C4-2B (cell line): ENCODE data around the gene KRTAP5-6.

Source experiments
- H3K27ac ChIP-seq: fragments of 450-650 bp; 2 replicates; pipeline ENCODE4 v1.5.1; 2017
- ZFX ChIP-seq: fragments of 450-650 bp; IDR thresholded peaks from 2 replicates; pipeline ENCODE4 v1.6.1; 2017
- TF ChIP-seq, protein P1 (sequence below): fragments of 450-650 bp; conservative IDR thresholded peaks from 2 replicates; pipeline ENCODE4 v1.5.1; 2017; ENCODE audit warnings: mild to moderate bottlenecking

KRTAP5-6 gene

DNA sequence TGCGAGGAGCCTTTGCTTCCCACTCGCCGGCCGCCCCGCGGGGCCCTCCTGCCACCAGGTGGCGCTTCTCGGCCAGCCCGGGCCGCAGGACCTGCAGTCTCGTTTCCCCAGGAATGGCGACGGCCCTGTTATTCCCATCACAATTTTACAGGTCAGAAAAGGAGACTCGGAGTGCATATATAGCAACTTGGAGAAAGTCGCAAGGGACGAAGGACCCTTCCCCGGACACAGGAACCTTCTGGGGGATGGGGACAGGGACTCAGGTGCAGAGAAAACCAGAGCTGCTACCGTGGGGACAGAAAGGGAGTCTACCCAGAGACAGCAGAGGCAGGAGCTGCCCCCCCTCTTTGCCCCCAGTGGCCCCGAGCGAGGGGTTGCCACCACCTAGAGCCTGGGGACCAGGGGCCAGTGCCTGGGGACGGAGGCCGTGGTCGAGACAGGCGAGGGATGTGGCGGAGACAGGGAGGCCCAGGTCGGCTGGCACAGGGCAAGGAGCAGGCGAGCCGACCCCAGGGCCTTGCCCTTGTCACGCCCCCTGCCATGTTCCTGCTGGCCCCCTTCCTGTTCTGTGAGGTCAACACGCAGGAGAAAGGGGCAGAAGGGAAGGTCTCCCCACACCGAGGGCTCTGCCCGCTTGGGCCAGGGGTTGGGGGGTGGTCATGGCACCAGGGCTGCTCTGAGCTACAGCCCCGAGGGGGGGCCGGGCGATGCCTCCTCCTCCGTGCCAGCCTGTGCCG, 3.5 kb upstream of the KRTAP5-6 start:
- no peak for TF ChIP-seq ZFX
- TF ChIP-seq, protein P1, sequence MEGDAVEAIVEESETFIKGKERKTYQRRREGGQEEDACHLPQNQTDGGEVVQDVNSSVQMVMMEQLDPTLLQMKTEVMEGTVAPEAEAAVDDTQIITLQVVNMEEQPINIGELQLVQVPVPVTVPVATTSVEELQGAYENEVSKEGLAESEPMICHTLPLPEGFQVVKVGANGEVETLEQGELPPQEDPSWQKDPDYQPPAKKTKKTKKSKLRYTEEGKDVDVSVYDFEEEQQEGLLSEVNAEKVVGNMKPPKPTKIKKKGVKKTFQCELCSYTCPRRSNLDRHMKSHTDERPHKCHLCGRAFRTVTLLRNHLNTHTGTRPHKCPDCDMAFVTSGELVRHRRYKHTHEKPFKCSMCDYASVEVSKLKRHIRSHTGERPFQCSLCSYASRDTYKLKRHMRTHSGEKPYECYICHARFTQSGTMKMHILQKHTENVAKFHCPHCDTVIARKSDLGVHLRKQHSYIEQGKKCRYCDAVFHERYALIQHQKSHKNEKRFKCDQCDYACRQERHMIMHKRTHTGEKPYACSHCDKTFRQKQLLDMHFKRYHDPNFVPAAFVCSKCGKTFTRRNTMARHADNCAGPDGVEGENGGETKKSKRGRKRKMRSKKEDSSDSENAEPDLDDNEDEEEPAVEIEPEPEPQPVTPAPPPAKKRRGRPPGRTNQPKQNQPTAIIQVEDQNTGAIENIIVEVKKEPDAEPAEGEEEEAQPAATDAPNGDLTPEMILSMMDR = peak; percentile 96
- peak overlapping the region; percentile 13; the same call in 1 of the 2 replicates for H3K27ac ChIP-seq

GRCh38 chr11:1694064-1694845, 2.7 kb upstream of the KRTAP5-6 start:
- no peak for TF ChIP-seq ZFX
- TF ChIP-seq, protein P1 = peak; percentile 39
- no peak overlapping the region for H3K27ac ChIP-seq

GRCh38 chr11:1694846-1695547, 2.0 kb upstream of the KRTAP5-6 start:
- TF ChIP-seq ZFX = no peak
- TF ChIP-seq, protein P1 = no peak
- no peak overlapping the region for H3K27ac ChIP-seq

DNA sequence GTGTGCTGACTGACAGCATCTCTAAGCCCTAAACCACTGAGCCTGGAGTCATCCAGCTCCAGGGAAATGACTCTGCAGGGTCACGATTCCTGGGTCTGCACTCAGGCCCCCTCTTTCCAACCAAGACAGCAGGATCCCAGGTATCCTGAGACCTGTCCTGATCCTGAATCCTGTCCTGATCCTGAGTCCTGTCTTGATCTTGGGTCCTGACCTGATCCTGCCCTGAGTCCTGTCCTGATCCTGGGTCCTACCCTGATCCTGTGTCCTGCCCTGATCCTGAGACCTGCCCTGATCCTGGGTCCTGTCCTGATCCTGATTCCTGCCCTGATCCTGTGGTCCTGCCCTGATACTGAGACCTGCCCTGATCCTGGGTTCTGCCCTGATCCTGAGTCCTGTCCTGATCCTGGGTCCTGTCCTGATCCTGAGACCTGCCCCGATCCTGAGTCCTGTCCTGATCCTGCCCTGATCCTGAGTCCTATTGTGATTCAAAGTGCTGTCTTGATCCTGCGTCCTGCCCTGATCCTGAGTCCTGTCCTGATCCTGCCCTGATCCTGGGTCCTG, 1.4 kb upstream of the KRTAP5-6 start:
- TF ChIP-seq, protein P1 = no peak
- no peak for TF ChIP-seq ZFX
- no peak overlapping the region for H3K27ac ChIP-seq

DNA sequence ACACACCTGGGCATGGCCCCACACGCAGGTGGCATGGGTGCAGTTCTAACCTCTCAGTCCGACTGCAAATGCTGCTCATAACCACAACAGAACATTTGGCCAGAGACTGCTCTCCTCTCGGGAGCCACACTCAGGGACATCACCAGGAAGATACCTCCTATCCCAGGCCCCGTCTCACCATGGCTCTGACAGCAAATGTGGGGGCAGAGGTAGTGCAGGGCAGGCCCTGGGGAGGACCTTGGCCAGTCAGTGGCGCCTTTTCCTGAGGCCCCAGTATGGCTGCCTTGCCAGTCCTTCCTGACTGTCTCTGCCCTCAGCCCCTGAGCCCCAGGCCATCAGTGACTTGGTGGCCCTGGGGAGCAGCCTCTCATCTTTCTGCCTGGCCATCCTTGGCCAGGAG, 2.8 kb downstream of the KRTAP5-6 start:
- H3K27ac ChIP-seq = no peak overlapping the region
- no peak for TF ChIP-seq ZFX
- TF ChIP-seq, protein P1 = no peak

- no peak overlapping the region for H3K27ac ChIP-seq
- no peak for TF ChIP-seq ZFX
- TF ChIP-seq, protein P1 = no peak
Measured at GRCh38 chr11:1701091-1701807, 4.3 kb downstream of the KRTAP5-6 start.
